GM18508 (cell line): ENCODE measurements around the gene GNAT2.

ENCODE experiments used
- ATAC-seq: cut with Tn5 transposase; IDR thresholded peaks from one replicate; pipeline ENCODE4 v1.9.1; 2021; ENCODE audit warnings: moderate number of reproducible peaks; ENCODE audit not compliant: insufficient read depth, unreplicated experiment

Gene GNAT2

DNA sequence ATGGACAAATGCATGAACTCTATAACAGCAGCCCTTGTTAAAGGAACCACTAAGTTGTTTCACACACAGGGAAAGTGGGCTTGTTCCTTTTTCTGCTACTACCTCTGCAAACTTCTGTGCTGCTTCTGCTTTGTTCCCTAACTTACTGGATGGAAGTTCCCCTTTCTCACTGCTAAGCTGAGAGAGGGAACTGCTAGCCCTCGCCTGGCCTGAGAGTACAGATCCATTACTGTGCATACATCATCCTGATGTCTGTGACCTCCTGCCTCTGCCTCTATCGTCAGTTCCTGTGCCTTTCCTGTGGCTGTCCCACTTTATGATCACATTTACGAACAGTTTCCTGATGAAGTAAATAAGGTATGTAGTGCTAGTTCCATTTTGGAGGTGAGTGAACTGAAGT lies 3.5 kb downstream of the GNAT2 start:
- no peak for ATAC-seq

DNA sequence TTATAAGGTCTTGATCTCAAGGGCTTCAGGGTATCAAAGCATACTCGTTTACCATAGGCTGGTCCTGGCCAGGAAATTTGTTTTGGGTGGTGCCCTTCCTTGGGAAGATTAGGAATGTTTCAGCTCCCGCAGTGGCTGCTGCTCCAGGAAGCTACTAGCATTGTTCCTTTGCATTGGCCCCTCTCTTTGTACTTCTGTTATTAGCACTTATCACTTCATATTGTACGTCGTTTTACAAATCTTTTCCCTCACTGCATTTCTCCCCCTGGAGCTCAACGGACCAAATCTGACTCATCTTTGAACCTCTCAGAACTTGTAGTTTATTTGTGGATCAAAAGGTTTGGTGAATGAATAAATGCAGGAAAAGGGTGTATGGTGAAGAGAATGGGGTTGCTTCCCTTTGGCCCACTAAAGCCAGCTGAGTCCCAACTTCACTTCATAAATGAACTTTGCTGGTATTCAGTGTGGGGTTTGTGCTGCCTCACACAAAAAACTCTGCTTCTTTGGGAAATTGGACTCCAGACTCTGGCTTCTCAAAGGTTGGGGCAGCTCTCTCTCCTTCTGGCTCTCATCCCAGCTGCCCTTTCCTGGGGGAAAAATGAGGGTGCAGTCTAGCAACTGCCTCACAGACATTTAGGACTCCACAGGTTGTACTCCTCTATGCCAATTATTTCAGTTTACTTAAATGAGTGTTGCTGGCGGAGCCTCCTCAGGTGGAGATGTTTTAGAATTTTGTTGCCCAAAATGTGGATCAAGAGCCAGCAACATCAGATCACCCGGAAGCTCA lies 5.9 kb downstream of the GNAT2 start:
- no peak for ATAC-seq

GRCh38 chr1:109611308-109611990 lies 8.0 kb downstream of the GNAT2 start:
- ATAC-seq, result no peak

- no peak for ATAC-seq
Measured at GRCh38 chr1:109610609-109611307, 8.7 kb downstream of the GNAT2 start.

GRCh38 chr1:109609881-109610280 lies 9.5 kb downstream of the GNAT2 start:
- ATAC-seq, result no peak

GRCh38 chr1:109605381-109605780 lies 14.0 kb downstream of the GNAT2 start:
- no peak for ATAC-seq

DNA sequence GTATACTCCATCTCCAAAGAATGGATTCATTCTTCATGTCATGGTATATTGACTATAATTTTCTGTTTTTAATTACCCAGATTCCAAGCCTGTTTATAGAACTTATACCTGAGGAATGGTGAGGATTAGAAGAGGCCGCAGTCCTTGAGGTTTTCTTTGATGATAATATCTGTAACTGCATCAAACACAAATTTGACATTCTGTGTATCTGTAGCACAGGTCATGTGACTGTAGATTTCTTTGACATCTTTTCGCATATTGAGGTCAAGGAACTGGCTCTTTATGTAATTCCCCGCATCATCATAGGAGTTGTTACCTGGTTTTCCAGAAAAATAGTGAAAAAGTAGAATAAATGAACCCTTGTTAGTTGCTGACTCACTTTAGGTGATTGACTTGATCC lies 16.2 kb downstream of the GNAT2 start:
- ATAC-seq, result no peak

DNA sequence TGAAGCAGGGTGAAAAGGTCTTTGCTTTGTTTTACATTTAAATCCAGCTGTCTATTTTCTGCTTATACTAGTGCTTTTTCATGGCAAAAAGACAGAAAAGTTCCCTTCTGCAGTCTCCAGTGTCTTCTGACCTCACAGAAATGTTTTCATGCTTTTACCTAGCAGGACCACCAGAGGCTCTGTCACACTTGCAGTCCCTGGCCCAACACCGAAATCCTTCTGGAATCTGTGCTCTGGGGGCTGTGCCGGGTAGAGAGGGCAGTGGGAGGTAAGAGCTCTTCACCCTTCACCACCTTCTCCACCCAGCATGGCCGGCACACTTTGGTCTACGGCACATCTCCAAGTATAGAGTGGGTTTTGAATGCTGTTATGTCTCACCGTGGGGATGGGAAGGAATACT lies 20.8 kb downstream of the GNAT2 start:
- no peak for ATAC-seq

DNA sequence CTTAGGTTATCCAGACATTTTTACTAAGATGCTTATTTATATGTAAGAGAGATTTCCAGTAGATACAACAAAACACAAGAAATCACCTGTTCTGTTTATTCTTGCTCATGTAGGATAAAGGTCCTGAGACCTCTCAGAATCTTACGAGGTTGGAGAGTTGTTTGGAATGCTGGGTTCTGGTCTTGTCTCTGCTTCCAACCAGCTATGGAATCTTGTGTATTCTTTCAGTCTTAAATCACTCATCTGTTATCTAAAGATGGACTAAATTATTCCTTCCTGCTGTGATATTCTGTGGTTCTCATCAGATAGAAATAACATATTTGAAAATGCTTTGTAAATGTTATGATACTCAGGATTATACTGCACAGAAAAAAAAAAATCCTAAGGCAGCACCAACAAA lies 21.3 kb downstream of the GNAT2 start:
- no peak for ATAC-seq

GRCh38 chr1:109595531-109595930 lies 23.9 kb downstream of the GNAT2 start:
- ATAC-seq, result no peak

DNA sequence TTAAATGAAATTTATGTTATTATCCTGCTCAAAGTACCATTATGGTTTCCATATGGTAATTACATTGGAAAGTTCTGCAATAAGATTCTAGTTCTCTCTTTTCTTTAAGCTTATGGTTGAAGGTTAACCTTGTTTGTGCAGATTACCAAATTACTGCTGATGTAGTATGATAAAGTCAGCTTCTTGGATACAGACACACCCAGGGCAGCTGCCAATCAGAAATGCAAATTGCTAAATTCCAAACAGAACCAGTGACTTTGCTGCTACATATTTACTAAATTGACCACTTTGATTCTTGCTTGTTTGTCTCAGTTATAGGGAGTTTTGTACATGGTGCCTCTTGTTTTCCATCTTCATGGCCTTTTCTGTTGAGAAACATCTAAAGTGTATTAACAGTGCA lies 26.5 kb downstream of the GNAT2 start:
- ATAC-seq, result no peak

- ATAC-seq, result no peak
Measured at GRCh38 chr1:109589679-109590078, 29.7 kb downstream of the GNAT2 start.

DNA sequence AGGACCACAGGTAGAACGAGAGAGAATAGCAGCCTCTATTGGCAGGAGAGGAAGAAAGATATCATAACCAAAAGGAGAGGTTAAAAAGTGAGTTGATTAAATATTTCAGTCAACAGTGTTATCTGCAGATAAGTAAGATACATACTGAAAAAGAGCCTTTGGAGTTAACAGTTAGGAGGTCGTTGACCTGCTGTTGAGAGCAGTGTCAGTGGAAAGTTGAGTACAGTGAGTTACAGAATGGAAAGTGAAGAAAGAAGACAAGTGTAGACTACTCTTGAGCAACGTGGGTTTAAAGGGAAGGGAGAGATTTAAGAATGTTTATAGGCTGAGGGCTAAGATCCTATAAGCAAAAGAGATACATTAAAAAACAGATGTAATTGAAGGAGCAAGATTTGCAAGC lies 30.2 kb downstream of the GNAT2 start:
- ATAC-seq, result no peak

DNA sequence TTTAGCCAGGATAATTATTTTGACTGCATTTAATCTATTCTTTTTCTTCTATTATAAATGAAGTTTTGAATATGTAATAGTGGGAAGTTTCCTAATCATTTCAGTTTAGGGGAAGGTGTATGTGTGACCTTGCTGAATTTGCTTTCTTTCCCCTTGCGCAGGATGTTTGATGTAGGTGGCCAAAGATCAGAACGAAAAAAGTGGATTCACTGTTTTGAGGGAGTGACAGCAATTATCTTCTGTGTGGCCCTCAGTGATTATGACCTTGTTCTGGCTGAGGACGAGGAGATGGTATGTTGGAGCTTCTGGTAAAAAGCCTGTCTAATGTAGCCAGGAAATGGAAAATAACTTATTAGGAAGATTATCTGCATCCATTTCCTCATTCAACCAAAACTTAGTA lies 33.4 kb downstream of the GNAT2 start:
- ATAC-seq, result no peak

DNA sequence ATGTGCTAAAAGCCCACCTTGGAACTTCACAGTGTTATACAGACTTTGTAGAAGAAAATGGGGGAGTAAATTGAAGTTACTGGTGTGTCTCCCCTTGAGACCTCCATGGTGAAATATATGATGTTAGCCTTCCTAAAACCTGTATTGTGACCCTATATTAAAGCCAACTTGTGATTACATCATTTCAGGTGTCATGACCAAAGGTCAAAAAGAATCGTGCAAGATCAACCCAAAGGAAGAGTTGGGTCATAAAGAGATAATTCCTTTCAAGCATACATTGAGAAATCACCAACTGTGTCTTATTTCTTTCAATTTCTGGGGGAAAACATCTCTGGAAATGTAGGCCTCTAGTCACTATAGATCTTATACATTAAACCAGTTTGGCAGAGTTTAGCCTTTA lies 34.6 kb downstream of the GNAT2 start:
- no peak for ATAC-seq

GRCh38 chr1:109582021-109582420 lies 37.4 kb downstream of the GNAT2 start:
- ATAC-seq, result no peak

DNA sequence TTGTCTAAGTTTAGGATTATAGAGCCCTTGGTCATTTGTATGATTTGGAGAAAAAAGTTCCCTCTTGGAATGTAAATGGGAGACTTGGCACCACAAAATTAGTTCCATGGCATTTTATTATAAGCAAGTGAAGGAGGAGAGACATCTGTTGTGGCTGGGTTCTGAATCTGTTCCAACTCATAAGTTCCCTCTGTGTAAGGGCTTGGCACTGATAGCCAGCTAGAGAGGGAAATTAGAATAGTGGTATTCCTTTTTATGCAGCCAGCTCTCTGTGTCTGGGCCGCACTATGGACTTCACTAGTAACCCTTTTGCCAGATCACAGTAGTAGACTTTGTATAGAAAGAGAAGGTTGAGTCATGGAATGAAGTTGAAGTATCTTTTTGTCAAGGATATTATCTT lies 39.9 kb downstream of the GNAT2 start:
- ATAC-seq, result no peak

GRCh38 chr1:109578947-109579443 lies 40.4 kb downstream of the GNAT2 start:
- no peak for ATAC-seq

DNA sequence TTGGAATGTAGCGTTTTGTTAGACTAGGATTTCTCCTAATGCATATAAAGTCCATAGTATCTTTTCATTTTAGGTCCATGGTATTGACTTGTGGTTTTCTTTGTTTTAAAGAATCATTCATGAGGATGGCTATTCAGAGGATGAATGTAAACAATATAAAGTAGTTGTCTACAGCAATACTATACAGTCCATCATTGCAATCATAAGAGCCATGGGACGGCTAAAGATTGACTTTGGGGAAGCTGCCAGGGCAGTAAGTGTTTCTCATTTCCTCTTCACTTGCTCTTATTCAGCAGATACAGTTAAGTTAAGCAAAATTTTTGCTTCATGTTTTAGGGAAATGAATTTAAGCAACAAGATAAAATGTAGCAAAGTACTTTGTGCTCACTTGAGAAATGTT lies 45.6 kb downstream of the GNAT2 start:
- ATAC-seq, result no peak

GRCh38 chr1:109570414-109570813 lies 49.0 kb downstream of the GNAT2 start:
- ATAC-seq, result no peak

GRCh38 chr1:109569323-109569722 lies 50.1 kb downstream of the GNAT2 start:
- no peak for ATAC-seq
